ENCODE data around the gene SLC25A43. TPM values are rescaled to one million over a fixed set of nuclear protein-coding genes. Genes with fewer than 3 reads are reported as not detected.
A peak's percentile ranks its signal among the peaks of the same experiment; 100 is the strongest.
"Not testable (repeated sequence)": the region's sequence is repeated elsewhere in the genome, so short reads cannot be mapped to it uniquely, and the experiment has no call there.

Gene SLC25A43
- total RNA-seq, 1 experiment from 2014 or later, result 17.0 TPM

DNA sequence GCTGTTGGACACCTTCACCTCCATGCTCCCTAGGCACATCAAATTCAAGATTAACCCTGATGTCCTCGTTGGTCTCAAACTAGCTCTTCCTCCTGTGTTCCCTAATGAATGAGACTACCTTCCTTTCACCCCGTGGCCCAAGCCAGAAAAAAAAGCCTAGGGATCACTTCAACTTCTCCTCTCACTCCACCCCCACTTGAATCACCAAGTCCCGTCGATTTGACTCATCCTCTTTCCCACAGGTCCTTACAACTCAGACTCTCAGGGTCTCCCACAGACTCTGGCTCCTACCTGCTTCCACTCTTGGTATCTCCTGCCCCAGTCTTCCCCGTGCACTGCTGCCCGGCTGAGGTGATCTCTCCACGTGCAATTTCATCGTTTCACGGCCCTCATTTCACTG lies 8.5 kb downstream of the SLC25A43 start:
- DNase-seq (ENCODE audit: low read depth), result no peak

DNA sequence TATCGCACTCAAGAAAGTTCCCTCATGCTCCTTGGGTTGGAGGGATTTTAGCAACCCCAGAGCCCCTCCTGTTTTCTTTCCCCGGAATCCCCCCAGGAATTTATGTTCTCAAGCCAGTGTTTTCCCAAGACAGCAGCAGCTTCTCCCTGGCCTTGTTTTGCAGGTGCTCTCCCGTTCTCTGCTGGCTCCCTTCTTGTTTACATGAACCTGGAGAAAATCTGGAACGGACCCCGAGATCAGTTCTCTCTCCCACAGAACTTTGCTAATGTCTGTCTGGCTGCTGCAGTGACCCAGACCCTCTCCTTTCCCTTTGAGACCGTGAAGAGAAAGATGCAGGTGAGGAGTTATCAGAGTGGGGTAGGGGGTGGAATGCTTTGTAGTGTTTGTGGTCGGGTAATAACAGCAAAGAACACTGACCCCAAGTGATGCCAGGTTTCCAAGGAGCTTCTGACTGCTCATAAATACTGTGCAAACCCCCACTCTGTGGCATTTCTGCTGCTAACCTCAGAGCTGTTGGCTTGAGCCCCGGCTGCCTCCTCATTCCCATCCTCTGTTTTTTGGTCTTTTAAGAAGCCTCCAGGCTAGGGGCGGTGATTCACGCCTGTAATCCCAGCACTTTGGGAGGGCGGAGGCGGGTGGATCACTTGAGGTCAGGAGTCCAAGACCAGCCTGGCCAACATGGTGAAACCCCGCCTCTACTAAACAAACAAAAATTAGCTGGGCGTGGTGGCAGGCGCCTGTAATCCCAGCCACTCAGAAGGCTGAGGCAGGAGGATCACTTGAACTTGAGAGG lies 11.1 kb downstream of the SLC25A43 start:
- peak; percentile 87 for DNase-seq (ENCODE audit: low read depth)

DNA sequence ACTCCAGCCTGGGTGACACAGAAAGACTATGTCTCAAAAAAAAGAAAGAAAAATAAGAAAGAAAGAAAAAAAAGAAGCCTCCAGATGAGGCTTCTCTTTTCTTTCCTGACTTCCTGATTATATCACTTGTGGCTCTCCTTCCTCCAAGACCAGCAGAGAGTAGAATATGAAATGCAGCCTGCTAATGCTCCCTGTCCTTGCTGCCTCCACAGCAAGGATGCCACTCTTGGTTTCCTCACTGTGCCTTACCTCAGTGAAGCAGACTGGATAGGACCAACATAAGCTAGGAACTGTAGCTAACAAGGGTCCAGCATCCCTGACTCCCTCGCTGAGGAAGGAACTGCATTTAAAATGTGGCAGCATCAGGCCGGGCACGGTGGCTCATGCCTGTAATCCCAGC lies 11.7 kb downstream of the SLC25A43 start:
- no peak for DNase-seq (ENCODE audit: low read depth)

DNA sequence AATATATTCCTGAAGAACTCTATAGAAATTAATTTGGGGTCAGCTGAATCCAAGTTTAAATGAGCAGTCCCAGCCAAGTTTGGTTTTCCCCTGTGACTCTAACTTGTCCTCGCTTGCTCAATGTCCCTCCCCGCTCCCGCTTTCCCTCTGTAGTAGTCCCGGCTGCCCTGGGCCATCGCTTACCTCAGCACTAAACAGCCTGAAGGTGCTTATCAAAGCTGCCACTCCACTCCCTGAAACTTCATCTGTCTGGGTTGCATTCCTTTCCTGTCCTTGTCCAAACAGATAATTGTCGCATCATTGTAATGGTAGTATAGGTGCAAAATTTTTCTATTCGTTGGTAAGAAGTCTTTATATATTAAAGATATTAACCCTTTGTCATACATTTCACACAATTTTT lies 12.8 kb downstream of the SLC25A43 start:
- DNase-seq (ENCODE audit: low read depth), result no peak

DNA sequence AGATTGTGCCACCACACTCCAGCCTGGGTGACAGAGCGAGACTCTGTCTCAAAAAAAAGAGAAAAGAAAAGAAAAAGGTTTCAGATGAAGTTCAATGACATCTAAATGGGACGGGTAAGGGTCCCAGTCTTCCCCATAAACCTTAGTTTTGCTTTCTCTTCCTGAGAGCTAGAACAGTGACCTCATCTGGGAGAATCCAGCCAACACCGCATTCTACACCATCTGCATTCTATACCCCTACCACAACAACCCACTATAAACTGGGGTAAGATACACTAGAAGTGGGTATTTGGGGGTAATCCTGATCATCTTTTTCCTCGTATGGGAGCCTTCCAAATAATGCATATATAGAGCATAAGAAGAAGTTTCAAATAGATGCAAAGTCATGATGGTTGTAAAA lies 18.2 kb downstream of the SLC25A43 start:
- DNase-seq (ENCODE audit: low read depth), result no peak

DNA sequence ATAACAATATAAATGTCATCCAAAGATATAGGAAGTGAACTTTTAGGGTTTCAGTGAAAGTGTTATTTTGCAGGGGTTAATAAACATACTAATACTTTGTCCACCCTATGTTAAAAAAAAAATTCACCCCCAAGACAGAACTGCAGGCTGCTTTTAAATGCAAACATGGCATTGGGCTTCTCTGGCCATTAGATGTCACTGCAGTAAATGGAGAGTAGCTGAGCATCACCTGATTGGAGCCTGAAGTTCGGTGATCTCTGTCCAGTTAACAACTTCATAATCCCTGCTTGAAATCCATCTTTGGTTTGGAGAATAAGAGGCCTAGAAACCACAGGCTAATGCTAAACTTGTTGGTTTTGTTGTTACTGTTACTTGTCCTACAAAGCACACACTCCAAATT lies 18.7 kb downstream of the SLC25A43 start:
- no peak for DNase-seq (ENCODE audit: low read depth)

DNA sequence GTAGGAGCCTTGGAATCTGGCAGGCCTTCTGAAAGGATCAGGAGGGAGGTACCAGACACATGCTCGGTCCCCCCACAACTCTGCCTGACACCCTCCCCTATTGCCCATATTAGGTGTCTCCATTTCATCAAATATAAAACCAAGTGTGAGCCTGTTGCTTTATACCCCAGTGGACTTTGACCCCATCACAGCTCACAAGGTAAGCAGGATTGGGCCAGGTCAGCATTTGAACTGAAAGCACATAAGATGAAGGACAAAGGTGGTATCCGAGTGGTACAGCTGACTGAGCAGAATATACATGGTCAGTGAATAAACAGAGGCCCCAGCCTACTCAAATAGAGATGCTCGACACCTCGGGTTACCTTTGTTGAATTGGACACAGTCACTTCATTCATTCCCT lies 20.0 kb downstream of the SLC25A43 start:
- DNase-seq (ENCODE audit: low read depth), result no peak

DNA sequence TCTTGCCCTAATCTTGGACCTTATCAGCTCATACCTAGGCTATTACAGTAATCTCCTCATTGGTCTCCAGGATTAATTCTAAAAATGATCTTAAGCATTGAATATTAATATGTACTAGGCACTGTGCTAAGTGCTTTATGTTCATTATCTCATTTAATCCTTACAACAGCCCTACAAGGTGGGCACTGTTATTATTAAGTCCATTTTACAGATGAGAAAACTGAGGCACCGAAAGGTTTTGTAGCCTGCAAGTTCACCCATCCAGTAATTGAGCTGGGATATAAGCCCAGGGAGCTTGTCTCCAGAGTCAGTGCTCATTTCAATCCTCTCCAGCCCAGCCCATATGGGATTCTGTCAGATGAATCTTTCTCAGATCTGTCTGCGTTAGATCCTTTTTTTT lies 20.8 kb downstream of the SLC25A43 start:
- no peak for DNase-seq (ENCODE audit: low read depth)

DNA sequence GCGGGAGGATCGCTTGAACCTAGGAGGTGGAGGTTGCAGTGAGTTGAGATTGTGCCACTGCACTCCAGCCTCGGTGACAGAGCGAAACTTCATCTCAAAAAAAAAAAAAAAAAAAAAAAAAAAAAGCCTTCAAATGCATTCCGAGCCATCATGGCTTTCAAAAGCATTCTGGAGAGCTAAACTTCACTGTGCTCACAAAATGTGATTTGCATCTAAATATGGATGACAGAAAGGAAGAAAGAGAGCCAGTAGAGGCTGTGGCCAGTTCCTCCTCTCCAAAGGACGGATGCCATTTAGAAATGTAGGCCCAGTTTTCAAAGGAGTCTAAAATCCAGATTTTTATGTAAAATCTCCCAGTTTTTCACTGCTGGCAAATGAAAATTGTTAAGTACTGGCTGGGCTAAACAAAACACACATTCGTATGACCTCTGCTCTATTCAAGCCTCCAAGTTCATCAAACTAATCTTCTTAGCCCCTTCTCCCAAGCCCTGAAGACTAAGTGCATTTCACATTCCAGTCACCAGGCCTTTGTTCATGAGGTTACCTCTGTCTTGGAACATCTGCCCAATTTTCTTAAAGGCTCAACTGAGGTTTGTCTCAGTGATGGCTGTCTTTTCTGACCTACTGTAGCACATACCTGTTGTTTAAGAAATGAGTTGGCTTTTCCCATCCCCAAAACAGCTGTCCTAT lies 22.0 kb downstream of the SLC25A43 start:
- no peak for DNase-seq (ENCODE audit: low read depth)

DNA sequence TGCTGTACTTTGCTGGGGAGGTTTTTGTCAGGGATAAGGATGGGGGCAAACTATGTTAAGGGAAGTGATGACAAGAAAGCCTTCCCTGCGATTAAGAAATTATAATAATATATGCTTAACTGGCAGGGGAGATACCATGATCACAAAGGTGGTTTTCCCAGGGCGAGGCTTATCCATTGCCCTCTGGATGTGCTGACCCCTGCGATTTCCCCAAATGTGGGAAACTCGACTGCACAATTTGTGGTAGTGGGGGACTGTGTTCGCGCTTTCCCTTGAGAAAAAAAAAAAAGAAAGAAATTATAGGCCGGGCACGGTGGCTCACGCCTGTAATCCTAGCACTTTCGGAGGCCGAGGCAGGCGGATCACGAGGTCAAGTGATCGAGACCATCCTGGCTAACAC lies 24.5 kb downstream of the SLC25A43 start:
- DNase-seq (ENCODE audit: low read depth), result no peak

DNA sequence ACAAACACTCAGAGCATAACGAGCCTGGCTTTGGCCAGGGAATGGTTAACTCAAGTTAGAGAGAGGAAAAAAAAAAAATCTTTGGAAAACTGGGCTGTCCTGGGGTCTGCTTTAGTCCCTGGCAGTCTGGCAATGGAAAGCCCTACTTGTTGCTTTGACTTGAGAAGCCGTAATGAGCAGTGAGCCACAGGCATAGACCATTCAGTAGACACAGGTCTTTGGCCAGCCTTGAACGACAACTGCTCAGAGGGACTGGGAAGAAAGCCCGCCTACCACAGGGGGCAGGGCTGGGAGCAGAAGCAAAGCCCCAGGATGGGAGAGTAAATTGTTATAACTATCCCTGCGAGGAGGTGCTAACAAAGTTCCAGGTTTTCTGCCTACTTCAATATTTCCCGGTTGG lies 25.9 kb downstream of the SLC25A43 start:
- DNase-seq (ENCODE audit: low read depth), result no peak

DNA sequence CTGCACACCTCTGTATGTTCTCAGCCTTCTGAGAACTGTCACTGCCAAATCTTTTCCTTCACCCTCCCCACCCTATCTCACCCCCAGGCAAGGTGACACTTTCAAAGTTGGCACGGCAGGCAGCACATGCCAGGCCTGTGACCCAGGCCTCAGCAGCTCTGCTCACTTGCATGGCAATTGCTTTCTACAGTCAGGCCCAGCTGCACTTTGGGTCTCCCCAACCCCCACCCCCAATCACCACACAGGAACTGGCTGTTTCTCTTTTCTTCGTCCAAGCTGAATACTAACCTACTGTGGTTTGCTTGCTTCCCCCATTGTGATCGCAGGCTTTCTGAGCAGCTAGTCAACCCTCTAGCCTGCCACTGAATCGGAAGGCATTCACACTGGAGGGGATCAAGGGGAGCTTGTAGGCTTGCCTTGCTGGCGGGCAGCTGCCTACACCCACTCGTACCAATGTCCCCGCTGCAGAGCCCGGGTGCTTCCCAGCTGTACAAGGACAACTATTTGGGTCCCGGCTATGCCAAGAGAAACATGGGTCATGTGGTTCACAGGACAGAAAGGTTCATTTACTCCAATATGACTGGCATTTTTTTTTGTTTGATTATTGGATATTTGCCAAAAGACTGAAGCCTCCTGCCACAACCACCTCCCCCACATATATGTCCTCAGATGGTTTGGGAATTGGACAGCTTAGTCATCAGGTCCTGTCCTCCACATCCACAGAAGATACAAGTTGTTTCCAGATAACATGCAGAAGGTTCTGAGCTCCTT lies 28.1 kb downstream of the SLC25A43 start:
- DNase-seq (ENCODE audit: low read depth), result peak; percentile 20

DNA sequence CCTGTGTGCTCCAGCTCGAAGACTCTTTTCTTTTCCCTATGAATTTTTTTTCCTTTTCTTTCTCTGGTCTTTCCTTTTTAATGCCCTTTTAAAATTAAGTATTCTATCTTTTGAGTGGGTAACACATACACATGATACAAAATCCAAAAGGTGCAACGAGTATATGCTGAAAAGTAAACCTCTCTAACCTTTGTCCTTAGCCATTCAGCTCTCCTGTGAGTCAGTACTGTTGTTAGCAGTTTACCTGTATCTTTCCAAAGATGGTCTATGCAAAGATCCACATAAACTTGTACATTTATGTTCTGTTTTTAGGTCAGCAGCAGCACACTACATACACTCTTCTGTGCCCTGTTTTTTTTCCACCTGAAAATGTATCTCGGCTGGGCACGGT lies 28.7 kb downstream of the SLC25A43 start:
- no peak for DNase-seq (ENCODE audit: low read depth)

DNA sequence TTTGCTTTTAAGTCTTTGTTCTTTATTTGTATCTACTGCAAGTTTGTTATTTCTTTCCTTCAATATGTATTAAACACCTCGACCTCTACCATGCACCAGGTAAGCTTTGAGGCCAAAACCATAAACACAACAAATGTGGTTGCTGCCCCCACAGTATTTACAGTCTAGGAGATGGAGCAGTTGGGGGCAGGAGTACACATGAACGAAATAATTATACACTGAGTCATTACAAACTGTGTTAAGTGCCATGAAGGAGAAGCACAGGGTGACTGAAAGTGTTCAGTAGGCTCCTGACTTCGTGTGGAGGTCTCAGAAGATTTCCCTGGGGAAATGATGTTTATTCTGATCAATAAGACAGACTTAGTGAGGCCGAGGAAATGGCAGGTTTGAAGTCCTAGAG lies 30.3 kb downstream of the SLC25A43 start:
- DNase-seq (ENCODE audit: low read depth), result no peak

DNA sequence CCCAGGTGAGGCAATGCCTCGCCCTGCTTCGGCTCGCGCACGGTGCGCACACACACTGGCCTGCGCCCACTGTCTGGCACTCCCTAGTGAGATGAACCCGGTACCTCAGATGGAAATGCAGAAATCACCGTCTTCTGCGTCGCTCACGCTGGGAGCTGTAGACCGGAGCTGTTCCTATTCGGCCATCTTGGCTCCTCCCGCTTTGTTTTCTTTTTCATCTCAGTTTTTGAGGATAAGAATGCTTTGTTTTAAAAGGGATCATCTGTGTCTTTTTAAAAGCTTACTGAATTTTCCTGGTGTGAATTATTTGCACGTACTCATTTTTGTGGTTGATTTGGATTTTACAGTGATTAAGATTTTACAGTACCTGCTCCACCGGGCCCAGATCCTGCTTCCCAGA lies 42.2 kb downstream of the SLC25A43 start:
- DNase-seq (ENCODE audit: low read depth), result not testable (repeated sequence)

DNA sequence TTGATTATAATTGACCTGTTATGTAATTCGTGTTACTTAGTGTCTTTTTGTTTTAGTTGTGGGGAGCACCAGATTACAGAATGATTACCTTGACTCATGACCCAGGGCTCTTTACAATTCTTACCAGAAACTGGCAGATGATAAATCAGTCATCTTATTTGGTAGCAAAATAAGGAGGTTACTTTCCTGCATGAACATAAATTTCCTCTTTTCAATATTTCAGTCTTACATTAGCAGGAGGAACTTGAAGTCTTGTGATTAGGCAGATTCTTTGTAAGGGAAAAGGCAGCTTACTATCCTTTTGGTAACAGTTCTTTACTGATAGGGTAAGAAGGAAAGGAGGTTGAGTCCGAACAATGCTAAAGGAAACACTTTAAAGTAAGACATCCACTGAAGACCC lies 43.1 kb downstream of the SLC25A43 start:
- DNase-seq (ENCODE audit: low read depth), result no peak

DNA sequence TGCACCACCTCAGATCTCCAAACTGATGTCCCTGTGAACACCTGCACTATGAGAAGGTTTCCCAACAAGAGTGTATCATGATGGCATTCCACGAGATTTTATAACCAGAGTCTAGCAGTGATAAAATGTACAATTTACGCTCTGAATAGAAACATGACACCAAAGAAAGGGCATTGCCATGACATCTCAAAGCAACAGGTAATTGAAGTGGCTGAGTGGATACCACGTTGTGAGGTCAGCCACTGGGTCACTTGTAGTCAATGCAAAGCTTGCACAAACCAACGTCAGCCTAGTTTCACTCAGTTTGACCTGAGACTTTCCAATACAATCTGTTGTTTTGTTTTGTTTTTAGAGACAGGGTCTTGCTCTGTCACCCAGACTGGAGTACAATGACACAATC lies 54.1 kb downstream of the SLC25A43 start:
- no peak for DNase-seq (ENCODE audit: low read depth)

DNA sequence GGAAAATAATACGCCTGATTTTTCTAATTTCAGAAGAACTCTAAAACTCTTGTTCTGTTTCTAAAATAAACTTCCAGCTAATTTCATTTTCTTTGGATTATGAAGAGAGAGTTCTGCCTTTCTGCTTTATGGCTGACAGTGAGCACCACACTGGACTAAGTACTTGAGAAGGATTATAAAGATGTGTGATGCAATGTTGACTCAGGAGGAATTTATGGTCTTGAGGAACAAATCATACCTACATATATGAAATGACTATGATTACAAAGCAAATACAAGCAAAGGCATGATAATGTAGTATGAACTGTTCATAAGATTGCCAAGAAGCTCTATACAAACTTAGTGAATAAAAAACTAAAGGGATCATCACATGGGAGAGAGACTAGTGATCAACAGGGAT lies 56.1 kb downstream of the SLC25A43 start:
- DNase-seq (ENCODE audit: low read depth), result peak; percentile 22

DNA sequence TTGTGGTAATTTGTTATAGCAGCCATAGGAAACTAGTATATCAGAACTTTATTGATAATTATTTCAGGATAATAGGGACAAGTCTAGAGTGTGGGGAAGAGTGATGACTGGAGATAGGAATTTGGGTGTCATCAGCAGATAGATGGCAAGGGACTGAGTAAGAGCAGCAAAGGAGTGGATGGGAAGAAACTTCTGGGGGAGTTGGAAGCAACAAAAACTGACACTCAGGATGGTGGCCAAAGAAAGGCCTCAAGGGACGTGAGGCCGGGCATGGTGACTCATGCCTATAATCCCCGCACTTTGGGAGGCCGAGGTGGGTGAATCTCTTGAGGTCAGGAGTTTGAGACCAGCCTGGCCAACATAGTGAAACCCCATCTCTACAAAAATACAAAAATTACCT lies 60.0 kb downstream of the SLC25A43 start:
- DNase-seq (ENCODE audit: low read depth), result no peak

DNA sequence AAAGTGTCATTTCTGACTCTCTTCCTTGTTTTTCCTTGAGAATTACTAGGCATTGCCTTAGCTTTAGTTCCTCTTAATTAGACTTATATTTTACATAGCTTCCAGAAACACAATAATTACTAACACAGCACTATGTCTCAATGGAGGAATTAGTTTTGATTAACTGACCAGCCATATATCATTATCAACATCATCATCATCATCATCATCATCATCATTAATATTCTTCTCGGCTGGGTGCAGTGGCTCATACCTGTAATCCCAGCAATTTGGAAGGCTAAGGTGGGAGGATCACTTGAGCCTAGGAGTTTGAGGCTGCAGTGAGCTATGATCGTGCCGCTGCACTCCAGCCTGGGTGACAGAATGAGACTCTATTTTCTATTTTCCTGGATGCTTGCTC lies 66.4 kb downstream of the SLC25A43 start:
- DNase-seq (ENCODE audit: low read depth), result no peak

DNA sequence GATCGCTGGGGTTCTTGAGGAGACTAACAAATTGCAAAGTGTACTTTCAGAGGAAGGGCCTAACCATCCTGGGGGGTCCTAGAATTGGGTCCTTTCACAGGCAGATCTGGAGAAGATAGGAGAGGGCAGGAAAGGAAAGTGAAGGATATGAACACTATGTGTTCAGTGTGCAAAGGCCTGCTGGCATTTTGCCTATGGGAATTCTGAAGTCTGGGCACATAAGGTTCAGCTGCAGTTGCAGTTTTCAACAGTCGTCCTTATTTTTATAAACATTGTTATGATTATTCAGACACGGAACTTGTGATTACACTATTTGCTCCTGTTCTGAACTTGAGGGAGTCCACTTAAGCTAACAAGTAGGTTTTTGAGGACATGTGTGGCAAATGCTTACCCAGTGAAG lies 67.8 kb downstream of the SLC25A43 start:
- no peak for DNase-seq (ENCODE audit: low read depth)

DNA sequence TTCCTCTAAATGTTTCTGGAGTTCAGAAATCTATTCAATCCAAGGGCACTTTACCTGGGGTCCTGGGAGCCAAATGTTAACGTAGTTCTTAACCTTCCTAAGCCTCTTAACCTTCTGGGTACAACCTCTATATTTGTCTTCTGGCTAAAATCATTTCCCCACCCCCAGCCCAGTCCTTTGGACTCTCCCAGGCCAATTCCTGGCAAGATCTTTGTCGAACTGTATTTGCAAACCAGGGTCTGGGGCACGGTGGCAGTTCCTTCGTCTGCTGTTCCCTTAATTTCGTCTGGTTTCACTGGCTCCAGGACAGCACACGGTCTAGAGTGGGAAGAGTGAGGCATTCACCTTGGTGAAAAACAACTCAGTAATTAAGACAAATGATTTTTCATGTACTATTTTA lies 68.3 kb downstream of the SLC25A43 start:
- no peak for DNase-seq (ENCODE audit: low read depth)

Data from LHCN-M2 (cell line).